Dedifferentiated amniotic fluid mesenchymal stem cell (primary cell): ENCODE measurements around the gene KHDC1L.
"Not testable (repeated sequence)": the region's sequence is repeated elsewhere in the genome, so short reads cannot be mapped to it uniquely, and the experiment has no call there.

Experiments used
- DNase-seq: peaks from one replicate; pipeline ENCODE4 v3.0.0-alpha.2; 2016; ENCODE audit errors: extremely low spot score

Gene KHDC1L

GRCh38 chr6:73207221-73207837, 18.0 kb downstream of the KHDC1L start:
- DNase-seq: no peak

GRCh38 chr6:73204252-73204651, 21.0 kb downstream of the KHDC1L start:
- DNase-seq: no peak

- DNase-seq: no peak
Observed at GRCh38 chr6:73203098-73203497, 22.2 kb downstream of the KHDC1L start.

- DNase-seq: no peak
Observed at GRCh38 chr6:73200735-73201134, 24.6 kb downstream of the KHDC1L start.

GRCh38 chr6:73200247-73200646, 25.0 kb downstream of the KHDC1L start:
- no peak for DNase-seq

- no peak for DNase-seq
Observed at GRCh38 chr6:73194744-73195143, 30.6 kb downstream of the KHDC1L start.

GRCh38 chr6:73193302-73193701, 32.0 kb downstream of the KHDC1L start:
- DNase-seq: not testable (repeated sequence)

GRCh38 chr6:73182021-73182607, 43.2 kb downstream of the KHDC1L start:
- no peak for DNase-seq

GRCh38 chr6:73180763-73181619, 44.3 kb downstream of the KHDC1L start:
- peak; percentile 86 for DNase-seq

- no peak for DNase-seq
Observed at GRCh38 chr6:73180076-73180738, 45.1 kb downstream of the KHDC1L start.

- DNase-seq: no peak
Observed at GRCh38 chr6:73177221-73177944, 47.9 kb downstream of the KHDC1L start.

GRCh38 chr6:73176057-73176456, 49.2 kb downstream of the KHDC1L start:
- no peak for DNase-seq

- DNase-seq: no peak
Observed at GRCh38 chr6:73174646-73175045, 50.6 kb downstream of the KHDC1L start.
